Stimulated activated naive B cell treated with anti-CD40 and anti-IgM and Interleukin-4, amounts not matched to agents 10 μg/mL and 1 μg/mL and 100 μg/mL, for 72 hours (primary cell): Measurements from ENCODE around the gene NRXN3.
"Not testable (repeated sequence)": the region's sequence is repeated elsewhere in the genome, so short reads cannot be mapped to it uniquely, and the experiment has no call there.

Source experiments
- ATAC-seq, 2 donors: fragments of 150-1000 bp; cut with Tn5 transposase; replicated peaks; 2 replicates each; pipeline ENCODE4 v1.10.0; 2021; ENCODE audit warnings: moderate library complexity in 1 of 2
- DNase-seq: peaks from one replicate; pipeline ENCODE4 v3.0.0; 2021
- H3K27ac Mint-ChIP-seq: one replicate; pipeline ENCODE4 v1.8.0; 2022; ENCODE audit warnings: mild to moderate bottlenecking, mixed read lengths
- H3K27me3 Mint-ChIP-seq, 2 donors: one replicate each; pipeline ENCODE4 v1.8.0; 2022; ENCODE audit warnings: mixed read lengths in 2 of 2
- H3K36me3 Mint-ChIP-seq, 2 donors: one replicate each; pipeline ENCODE4 v1.8.0; 2022; ENCODE audit warnings: mixed read lengths in 2 of 2, mild to moderate bottlenecking in 1 of 2
- H3K4me1 Mint-ChIP-seq, 2 donors: one replicate each; pipeline ENCODE4 v1.8.0; 2022; ENCODE audit warnings: mixed read lengths in 2 of 2, mild to moderate bottlenecking in 1 of 2
- H3K4me3 Mint-ChIP-seq, 2 donors: one replicate each; pipeline ENCODE4 v1.8.0; 2022; ENCODE audit warnings: mild to moderate bottlenecking in 2 of 2, mixed read lengths in 2 of 2, moderate library complexity in 1 of 2
- H3K9me3 Mint-ChIP-seq, 2 donors: one replicate each; pipeline ENCODE4 v1.8.0; 2022; ENCODE audit warnings: mixed read lengths in 2 of 2, mild to moderate bottlenecking in 1 of 2

The NRXN3 gene

GRCh38 chr14:79730953-79731352, 1560.8 kb downstream of the NRXN3 start:
- no peaks in the 10 kb centered on the region for H3K36me3 Mint-ChIP-seq
- ATAC-seq, result no peak
- no peak for DNase-seq
- H3K27me3 Mint-ChIP-seq, result no peaks in the 10 kb centered on the region
- H3K27ac Mint-ChIP-seq, result no peak overlapping the region
- no peak overlapping the region for H3K4me3 Mint-ChIP-seq
- no peaks in the 10 kb centered on the region for H3K4me1 Mint-ChIP-seq
- H3K9me3 Mint-ChIP-seq, result peaks cover 0 to 1% of the 10 kb centered on the region in 2 donors

- Mint-ChIP-seq H3K4me1 (no peaks in the 10 kb centered on the region), H3K9me3 (peaks cover 6 to 9% of the 10 kb centered on the region in 2 donors), H3K36me3 (peaks cover 0 to 2% of the 10 kb centered on the region in 2 donors), H3K27ac (no peak overlapping the region), H3K4me3 (no peak overlapping the region), H3K27me3 (no peaks in the 10 kb centered on the region)
- ATAC-seq (no peak), DNase-seq (no peak)
Measured at GRCh38 chr14:79732911-79733655, 1562.9 kb downstream of the NRXN3 start.

- ATAC-seq (no peak), DNase-seq (no peak)
- Mint-ChIP-seq H3K27ac (no peak overlapping the region), H3K9me3 (peaks cover 8 to 9% of the 10 kb centered on the region in 2 donors), H3K4me3 (no peak overlapping the region), H3K36me3 (peaks cover 0 to 2% of the 10 kb centered on the region in 2 donors), H3K4me1 (no peaks in the 10 kb centered on the region), H3K27me3 (no peaks in the 10 kb centered on the region)
Measured at GRCh38 chr14:79734151-79734550, 1564.0 kb downstream of the NRXN3 start.

GRCh38 chr14:79734656-79735055, 1564.5 kb downstream of the NRXN3 start:
- peaks cover 8 to 9% of the 10 kb centered on the region in 2 donors for H3K9me3 Mint-ChIP-seq
- ATAC-seq, result no peak
- H3K4me1 Mint-ChIP-seq, result no peaks in the 10 kb centered on the region

GRCh38 chr14:79735121-79735520, 1564.9 kb downstream of the NRXN3 start:
- no peak for ATAC-seq

More at GRCh38 chr14:79734656-79735055, 1564.5 kb downstream of the NRXN3 start:
- no peak for DNase-seq
- Mint-ChIP-seq H3K27me3 (no peaks in the 10 kb centered on the region), H3K36me3 (peaks cover 0 to 2% of the 10 kb centered on the region in 2 donors), H3K4me3 (no peak overlapping the region), H3K27ac (no peak overlapping the region)

GRCh38 chr14:79740066-79740601, 1570.0 kb downstream of the NRXN3 start:
- DNase-seq (no peak), ATAC-seq (no peak)
- no peaks in the 10 kb centered on the region for H3K4me1 Mint-ChIP-seq
- H3K27me3 Mint-ChIP-seq, result no peaks in the 10 kb centered on the region
- H3K9me3 Mint-ChIP-seq, result peaks cover 11 to 14% of the 10 kb centered on the region in 2 donors
- H3K4me3 Mint-ChIP-seq, result no peak overlapping the region
- H3K36me3 Mint-ChIP-seq, result peaks cover 0 to 2% of the 10 kb centered on the region in 2 donors
- H3K27ac Mint-ChIP-seq, result no peak overlapping the region

More at GRCh38 chr14:79735121-79735520, 1564.9 kb downstream of the NRXN3 start:
- DNase-seq, result no peak
- no peak overlapping the region for H3K27ac Mint-ChIP-seq
- peaks cover 0 to 2% of the 10 kb centered on the region in 2 donors for H3K36me3 Mint-ChIP-seq
- H3K4me3 Mint-ChIP-seq, result no peak overlapping the region
- peaks cover 10 to 12% of the 10 kb centered on the region in 2 donors for H3K9me3 Mint-ChIP-seq
- no peaks in the 10 kb centered on the region for H3K27me3 Mint-ChIP-seq
- no peaks in the 10 kb centered on the region for H3K4me1 Mint-ChIP-seq

- no peak overlapping the region for H3K27ac Mint-ChIP-seq
- H3K36me3 Mint-ChIP-seq, result peaks cover 0 to 2% of the 10 kb centered on the region in 2 donors
- ATAC-seq, result no peak
- no peak overlapping the region for H3K4me3 Mint-ChIP-seq
- H3K9me3 Mint-ChIP-seq, result peaks cover 8 to 9% of the 10 kb centered on the region in 2 donors
- no peaks in the 10 kb centered on the region for H3K27me3 Mint-ChIP-seq
- no peaks in the 10 kb centered on the region for H3K4me1 Mint-ChIP-seq
- no peak for DNase-seq
Measured at GRCh38 chr14:79742142-79742541, 1572.0 kb downstream of the NRXN3 start.

GRCh38 chr14:79745046-79745445, 1574.9 kb downstream of the NRXN3 start:
- peaks cover 5 to 9% of the 10 kb centered on the region in 2 donors for H3K9me3 Mint-ChIP-seq
- H3K4me3 Mint-ChIP-seq, result no peak overlapping the region
- no peaks in the 10 kb centered on the region for H3K27me3 Mint-ChIP-seq
- no peaks in the 10 kb centered on the region for H3K4me1 Mint-ChIP-seq
- no peak overlapping the region for H3K27ac Mint-ChIP-seq
- no peak for DNase-seq
- no peaks in the 10 kb centered on the region for H3K36me3 Mint-ChIP-seq
- ATAC-seq, result no peak

GRCh38 chr14:79749065-79749464, 1578.9 kb downstream of the NRXN3 start:
- peaks cover 2 to 6% of the 10 kb centered on the region in 2 donors for H3K9me3 Mint-ChIP-seq
- no peak for DNase-seq
- no peak overlapping the region for H3K4me3 Mint-ChIP-seq
- ATAC-seq, result no peak
- no peak overlapping the region for H3K27ac Mint-ChIP-seq
- H3K4me1 Mint-ChIP-seq, result no peaks in the 10 kb centered on the region
- H3K27me3 Mint-ChIP-seq, result no peaks in the 10 kb centered on the region
- H3K36me3 Mint-ChIP-seq, result no peaks in the 10 kb centered on the region

GRCh38 chr14:79758985-79759384, 1588.8 kb downstream of the NRXN3 start:
- H3K4me3 Mint-ChIP-seq, result no peak overlapping the region
- H3K27me3 Mint-ChIP-seq, result no peaks in the 10 kb centered on the region
- DNase-seq (no peak), ATAC-seq (no peak)
- H3K27ac Mint-ChIP-seq, result no peak overlapping the region
- peaks cover 5 to 7% of the 10 kb centered on the region in 2 donors for H3K9me3 Mint-ChIP-seq
- no peaks in the 10 kb centered on the region for H3K36me3 Mint-ChIP-seq
- no peaks in the 10 kb centered on the region for H3K4me1 Mint-ChIP-seq

GRCh38 chr14:79764323-79764722, 1594.2 kb downstream of the NRXN3 start:
- Mint-ChIP-seq H3K27me3 (no peaks in the 10 kb centered on the region), H3K9me3 (peaks cover 4 to 8% of the 10 kb centered on the region in 2 donors), H3K4me1 (no peaks in the 10 kb centered on the region), H3K4me3 (no peak overlapping the region), H3K27ac (no peak overlapping the region), H3K36me3 (no peaks in the 10 kb centered on the region)
- DNase-seq (no peak), ATAC-seq (no peak)

GRCh38 chr14:79766511-79766910, 1596.3 kb downstream of the NRXN3 start:
- no peak overlapping the region for H3K27ac Mint-ChIP-seq
- H3K27me3 Mint-ChIP-seq, result no peaks in the 10 kb centered on the region
- H3K4me3 Mint-ChIP-seq, result no peak overlapping the region
- H3K9me3 Mint-ChIP-seq, result peaks cover 9 to 11% of the 10 kb centered on the region in 2 donors
- ATAC-seq, result no peak
- no peaks in the 10 kb centered on the region for H3K36me3 Mint-ChIP-seq
- no peak for DNase-seq
- H3K4me1 Mint-ChIP-seq, result no peaks in the 10 kb centered on the region

- Mint-ChIP-seq H3K9me3 (peaks cover 9 to 11% of the 10 kb centered on the region in 2 donors), H3K36me3 (no peaks in the 10 kb centered on the region), H3K27me3 (no peaks in the 10 kb centered on the region), H3K4me3 (no peak overlapping the region), H3K4me1 (no peaks in the 10 kb centered on the region), H3K27ac (no peak overlapping the region)
- ATAC-seq (no peak), DNase-seq (no peak)
Measured at GRCh38 chr14:79767251-79767650, 1597.1 kb downstream of the NRXN3 start.

- not testable (repeated sequence) for H3K4me3 Mint-ChIP-seq, H3K4me1 Mint-ChIP-seq, H3K27ac Mint-ChIP-seq, ATAC-seq, H3K27me3 Mint-ChIP-seq, DNase-seq, H3K36me3 Mint-ChIP-seq
- peaks cover 9 to 11% of the 10 kb centered on the region in 2 donors for H3K9me3 Mint-ChIP-seq
Measured at GRCh38 chr14:79767721-79768120, 1597.5 kb downstream of the NRXN3 start.

GRCh38 chr14:79781882-79782281, 1611.7 kb downstream of the NRXN3 start:
- Mint-ChIP-seq H3K4me3 (no peak overlapping the region), H3K27ac (no peak overlapping the region), H3K27me3 (no peaks in the 10 kb centered on the region), H3K9me3 (peaks cover 0 to 1% of the 10 kb centered on the region in 2 donors), H3K4me1 (no peaks in the 10 kb centered on the region), H3K36me3 (no peaks in the 10 kb centered on the region)
- DNase-seq, result no peak
- ATAC-seq, result no peak
